HG03565 (cell line): ENCODE results near the gene MAPKAP1.

Experiments
- ATAC-seq: cut with Tn5 transposase; IDR thresholded peaks from one replicate; pipeline ENCODE4 v1.9.1; 2021; ENCODE audit warnings: mild to moderate bottlenecking, moderate library complexity; ENCODE audit not compliant: unreplicated experiment

MAPKAP1 gene

DNA sequence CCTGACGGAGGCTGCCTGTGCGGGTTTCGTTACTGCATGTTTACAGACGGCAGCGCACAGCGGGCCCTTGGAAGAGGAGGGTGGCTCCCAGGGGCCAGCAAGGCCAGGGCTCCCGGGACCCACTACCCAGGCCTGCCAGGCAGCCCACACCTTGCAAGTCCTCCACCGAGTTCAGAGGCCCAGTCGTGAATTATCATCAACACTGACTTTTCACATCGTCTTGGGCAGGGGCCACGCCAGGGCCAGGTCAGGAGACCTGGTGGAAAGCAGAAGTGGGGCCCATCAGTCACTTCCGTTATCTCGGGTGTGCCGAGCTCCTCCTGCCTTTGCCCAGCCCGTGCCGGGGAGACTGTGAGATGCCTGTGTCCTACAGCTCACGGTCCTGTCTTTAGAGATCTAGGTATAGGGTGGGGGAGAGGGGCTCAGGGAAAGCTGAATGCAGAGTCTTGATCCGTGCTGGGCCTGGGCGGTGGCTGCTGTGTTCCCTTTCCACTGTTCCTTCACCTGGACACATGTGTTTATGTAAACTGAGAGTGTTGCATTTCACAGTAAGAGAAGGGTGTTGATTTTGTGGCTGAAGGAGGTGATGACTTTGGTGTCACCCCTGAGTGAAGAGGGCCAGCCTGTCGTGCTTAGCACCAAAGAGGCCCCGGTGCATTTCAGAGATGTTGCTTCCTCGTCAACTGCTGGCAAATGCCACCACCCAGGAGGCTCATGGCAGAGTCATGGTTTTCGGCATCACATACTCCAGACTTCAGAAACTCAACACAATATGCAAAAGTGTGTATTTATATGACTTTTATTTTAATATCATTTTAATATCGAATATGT, 270.2 kb downstream of the MAPKAP1 start:
- ATAC-seq: no peak

DNA sequence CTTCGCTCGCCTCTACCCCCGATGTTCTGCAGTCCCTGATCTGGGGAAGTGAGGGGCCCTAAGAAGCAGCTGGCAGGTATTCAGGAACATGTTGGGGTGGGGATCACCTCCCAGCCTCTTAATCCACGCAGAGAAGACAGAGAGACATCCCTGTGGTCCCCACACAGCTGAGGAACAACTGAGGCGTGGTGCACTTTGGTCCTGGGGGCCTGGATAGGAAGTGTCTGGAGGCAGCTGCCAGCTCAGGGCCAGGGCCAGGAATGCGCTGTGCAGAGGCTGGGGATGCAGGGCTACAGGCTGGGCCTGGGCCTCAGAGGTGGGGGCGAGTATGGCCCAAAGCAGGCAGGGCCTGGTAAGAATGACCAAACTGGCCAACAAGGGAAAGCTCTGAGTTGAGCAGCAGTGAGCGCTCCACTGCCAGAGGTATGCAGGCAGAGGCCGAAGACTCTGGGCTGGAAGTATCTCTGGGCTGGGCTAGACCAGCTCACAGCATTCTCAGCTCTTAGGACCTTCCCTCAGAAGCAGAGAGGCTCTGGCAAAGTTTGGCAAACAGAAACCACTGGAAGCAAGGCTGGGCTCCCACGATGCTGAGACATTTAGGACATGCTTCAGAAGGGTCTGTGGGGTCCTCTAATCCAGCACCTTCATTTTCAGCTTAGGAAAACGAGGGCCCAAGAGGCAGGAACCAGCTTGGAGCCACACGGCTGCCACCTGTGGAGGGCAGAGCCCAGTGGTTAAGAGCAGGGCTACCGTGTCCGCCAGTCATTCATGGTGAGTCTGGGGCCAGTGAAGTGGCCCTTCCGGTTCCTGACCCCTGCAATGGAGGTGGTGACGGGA, 271.0 kb downstream of the MAPKAP1 start:
- ATAC-seq: no peak

DNA sequence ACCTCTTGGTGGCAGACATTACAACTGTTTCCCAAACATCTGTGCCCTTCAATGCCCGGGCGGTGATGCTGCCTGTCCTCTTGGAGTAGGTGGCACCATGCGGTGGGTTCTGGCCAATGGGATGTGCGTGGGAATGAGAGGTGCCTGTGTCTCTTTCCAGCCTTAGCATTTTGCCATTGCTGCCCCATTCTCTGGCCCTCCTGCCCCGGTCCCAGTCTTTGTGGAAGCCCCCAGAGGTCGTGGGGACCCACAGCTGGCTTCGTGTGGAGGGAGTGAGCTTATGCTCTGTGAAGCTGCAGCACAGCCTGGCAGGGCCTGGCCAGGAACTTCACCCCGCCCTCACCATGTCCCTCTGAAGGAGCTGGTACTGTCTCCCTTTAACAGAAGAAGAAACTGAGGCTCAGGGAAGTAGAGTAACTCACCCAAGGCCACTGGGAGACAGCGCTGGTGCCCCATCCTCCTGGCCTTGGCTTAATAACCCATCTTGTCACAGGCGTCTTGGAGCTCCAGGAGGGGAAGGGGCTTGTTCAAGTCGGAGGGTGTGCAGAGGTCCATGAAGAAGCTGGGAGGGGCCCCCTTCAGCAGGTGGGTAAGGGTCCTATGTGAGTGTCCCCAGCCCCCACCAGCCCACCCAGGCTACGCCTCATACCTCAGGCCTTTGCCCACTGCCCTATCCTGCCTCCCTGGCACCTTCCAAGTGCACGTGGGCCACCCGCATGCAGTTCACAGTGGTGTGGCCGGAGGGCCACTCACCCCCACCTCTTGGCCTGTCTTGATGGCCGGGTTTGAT, 271.8 kb downstream of the MAPKAP1 start:
- no peak for ATAC-seq

DNA sequence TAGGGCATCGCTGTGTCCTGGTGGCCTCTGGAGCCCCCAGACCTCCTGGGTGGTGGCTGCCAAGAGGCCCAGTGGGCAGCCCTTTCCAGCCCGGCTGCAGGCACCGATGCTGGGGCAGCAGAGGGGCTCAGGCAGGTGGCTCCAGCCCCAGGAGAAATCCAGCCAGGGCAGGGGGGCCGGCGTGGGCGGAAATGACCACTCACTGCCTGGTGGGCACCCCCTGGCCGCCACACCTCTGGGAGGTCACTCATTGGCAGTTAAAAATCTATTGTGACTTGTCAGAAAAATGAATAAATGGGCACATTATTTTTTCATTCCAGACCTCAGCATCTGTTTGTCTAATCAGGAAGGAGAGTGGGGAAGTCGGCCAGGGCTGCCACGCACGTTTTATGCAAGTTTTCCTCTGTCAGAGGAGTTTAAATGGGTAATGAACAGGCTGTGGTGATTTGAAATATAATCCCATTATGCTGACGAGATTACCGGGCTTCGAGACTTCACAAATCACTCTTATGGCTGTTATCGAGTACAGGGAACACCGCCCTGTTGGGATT, 273.5 kb downstream of the MAPKAP1 start:
- no peak for ATAC-seq

DNA sequence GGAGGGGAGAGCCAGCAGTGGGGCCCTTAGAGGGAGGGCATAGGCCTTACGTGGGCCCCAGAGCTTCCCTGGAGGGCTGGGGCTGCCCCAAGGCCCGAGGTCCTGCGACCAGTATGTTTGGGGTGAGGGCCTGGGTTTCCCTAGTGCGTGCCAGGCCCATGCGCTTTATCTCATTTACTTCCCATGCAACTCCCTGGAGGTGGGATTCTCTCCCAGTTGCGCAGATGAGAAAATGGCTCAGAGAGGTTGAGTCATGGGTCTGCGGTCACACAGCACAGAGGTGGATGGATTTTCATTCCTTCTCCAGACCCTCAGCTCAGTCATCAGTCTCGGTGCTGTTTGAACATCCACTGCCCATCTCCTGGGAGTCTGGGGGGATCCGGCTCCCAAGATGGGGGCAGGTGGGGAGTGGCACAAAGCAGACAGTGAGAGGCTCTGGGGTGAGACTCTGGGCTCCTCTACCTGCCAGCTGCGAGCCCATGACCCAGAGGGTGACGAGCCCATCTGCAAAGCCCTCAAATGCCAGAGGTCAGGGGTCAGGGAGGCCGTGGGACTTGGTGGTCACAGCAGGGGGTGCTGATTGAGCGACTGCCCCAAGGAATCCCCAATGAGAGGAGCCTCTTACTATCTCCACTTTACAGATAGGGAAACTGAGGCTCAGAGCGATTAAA, 274.2 kb downstream of the MAPKAP1 start:
- ATAC-seq: no peak

DNA sequence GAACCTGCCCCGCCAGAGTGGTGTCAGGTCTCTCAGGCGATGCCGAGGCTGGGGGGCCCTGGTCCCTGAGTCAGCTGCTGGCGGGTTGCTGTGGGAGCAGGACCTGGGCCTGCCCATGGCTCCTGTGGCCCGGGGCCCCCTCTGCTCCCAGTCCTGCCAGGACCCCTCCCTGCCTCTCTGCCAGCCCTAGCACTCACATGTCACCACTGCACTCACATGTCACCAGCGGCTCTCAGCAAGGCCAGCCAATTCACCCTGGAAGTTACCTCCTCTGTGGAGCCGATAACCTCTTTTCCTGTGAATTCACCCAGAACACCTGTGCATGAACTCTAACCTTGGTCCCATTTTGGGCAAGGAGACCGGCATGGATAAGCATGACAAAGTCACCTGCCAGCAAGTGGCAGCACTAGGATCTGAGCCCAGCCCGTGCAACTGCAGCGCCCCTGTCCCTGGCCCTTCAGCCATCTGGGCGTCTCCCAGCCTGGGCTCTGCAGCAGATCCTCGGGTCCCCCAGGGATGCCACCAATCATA, 275.2 kb downstream of the MAPKAP1 start:
- ATAC-seq: no peak

DNA sequence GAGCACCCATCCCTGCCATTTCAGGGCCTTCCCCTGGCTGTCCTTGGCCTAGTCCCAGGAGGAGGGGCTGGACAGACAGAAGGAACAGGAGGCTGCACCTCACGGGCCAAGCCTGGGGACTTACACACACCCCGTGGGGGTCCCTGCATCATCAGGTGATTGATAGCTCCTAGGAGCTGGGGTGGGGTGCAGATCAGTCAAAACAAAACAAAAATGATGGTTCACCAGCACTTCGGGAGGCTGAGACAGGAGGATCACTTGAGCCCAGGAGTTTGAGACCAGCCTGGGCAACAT, 276.0 kb downstream of the MAPKAP1 start:
- no peak for ATAC-seq

DNA sequence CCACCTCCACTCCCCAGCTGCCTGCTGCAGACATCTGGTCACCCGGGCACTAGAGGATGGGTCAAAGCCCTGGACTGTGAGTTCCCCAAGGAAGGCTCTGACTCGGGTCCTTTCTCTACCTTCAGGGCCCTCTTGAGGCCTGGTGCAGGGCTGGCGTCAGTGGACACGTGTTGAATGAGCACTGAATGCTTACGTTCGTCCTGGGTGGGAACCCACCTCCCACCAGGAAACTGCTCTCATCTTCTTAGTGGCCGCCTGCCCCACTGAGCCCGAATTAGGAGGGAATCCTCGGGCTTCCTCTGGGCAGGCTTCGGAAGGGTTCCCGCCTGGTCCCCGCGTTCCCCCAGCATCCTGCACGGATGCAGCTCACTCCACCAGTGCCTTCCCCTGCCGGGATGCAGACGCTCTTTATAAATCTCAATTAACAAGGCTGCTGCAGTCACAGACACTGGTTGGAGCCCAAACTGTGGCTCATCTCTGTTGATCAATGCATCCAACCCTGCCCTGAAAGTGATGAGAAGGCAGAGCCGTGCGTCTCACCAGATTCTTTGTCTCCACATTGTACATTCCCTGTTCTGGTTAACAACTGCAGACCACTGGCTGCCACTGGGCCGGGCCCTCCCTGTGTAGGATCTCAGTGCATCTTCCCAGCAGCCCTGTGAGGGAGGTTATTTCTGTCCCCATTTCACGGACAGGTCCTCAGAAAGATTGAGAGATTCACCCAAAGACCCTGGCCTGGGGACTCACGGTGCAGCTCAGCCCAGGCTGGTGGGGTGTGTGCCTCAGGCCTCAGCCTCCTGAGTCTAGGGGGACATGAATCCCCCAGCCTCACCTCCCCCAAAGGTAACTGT, 276.6 kb downstream of the MAPKAP1 start:
- no peak for ATAC-seq

DNA sequence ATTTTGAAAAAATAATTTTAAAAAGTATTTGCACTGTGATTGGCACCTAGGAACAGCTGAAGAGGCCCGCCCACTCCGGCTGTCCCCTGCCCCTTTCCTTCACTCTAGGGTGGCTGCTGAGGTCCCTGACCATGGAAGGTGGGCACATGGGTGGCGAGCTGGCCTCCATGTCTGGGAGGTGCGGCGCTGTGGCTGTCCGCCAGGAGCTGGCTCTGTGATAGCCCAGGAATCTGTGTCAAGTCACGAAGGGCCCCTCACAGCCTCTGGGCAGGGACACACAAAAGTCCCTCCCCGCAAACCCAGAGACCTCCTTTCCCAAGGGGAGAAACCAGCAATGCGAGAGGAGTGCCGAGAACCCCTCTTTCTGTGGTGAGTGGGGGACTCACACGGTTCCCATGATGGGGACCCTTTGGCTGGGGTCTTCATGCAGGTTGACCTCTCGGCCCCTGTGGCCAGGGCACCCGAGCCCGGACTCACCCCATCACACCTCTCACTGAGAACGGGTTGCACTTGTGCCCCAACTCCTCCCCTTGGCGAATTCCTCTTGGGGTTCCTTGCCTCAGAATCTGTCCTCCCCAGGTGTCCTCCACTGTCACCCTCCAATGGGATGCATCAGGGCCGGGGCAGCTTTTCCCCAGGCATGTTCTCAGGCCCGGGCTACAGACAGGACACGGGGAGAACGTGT, 277.4 kb downstream of the MAPKAP1 start:
- ATAC-seq: no peak

DNA sequence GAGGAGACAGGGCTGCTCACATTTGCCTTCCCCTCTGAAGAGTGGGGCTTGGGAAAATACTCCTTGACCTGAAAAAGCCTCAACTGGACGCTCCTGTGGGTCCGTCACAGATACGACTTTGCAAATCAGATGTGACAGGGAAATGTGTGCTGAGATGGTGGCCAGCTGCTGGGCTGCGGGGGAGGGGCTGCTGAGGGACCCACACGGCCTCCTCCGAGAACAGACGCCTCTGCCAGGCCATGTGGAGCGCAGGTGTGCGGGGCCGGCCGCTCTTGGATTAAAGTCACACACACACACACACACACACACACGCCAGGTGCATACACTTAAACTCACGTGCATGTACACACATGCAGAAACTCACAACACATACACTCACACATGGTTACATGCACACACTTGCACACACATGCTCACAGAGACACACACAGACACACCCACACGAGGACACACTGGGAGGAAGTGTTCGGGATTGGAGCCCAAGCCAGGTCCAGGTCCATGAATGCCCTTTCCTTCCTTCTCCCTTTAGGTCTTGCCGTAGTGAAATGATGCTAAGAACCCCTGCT, 278.0 kb downstream of the MAPKAP1 start:
- no peak for ATAC-seq

DNA sequence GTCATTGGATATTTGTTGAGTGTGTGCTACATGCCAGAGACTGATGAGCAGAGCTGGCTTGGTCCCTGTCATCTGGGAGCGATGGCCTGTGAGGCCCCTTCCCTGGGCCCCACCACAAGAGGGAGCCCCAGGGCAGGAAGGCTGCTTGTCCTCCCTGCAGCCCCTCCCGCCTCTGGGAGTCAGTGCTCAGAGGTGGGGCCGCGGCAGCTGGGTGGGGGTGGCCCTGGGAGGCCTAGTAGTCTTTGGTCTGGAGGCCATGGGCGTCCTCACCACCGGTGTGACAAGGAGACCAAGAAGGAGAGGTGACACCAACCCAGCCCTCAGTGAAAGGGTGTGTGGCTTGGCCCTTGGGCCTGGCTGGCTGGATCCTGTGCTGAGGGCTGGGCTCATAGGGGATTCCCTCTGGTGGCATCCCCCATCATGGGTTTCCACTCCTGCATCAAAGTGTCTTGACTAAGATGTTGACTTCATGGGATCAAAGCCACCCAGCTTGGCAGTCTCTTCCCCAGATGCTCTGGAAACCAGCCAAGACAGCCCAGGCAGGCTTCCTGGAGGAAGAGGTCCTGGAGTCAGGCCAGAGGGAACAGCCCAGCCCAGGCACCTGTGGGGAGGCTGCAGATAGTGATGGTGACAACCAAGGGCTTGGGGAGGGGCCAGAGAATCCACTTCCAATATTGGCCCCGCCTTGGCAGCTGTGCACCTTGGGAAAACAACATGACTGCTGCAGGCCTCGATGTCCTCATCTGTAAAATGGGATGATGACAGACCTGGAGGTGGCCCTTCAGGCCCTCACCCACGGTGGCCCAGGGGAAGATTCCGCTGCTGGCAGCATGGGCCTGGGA, 278.7 kb downstream of the MAPKAP1 start:
- ATAC-seq: no peak

DNA sequence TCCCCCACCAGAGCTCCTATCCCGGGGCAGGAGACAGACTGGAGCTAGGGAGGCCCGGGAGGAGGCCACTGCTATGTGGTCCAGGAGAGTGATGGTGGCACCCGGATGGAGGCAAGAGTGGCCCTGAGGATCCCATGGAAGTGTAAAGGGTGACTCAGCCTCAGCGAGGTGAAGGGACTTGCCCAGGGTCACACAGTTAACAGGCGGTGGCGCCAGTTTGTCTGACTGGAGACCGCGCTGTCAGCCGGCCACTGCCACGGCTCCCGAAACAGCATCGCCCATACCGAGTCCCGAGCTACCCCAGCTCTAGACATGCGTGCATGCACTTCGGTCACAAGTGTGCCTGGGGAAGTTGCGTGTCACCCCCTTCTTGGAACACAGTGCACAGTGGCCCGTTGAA, 279.5 kb downstream of the MAPKAP1 start:
- ATAC-seq: no peak

DNA sequence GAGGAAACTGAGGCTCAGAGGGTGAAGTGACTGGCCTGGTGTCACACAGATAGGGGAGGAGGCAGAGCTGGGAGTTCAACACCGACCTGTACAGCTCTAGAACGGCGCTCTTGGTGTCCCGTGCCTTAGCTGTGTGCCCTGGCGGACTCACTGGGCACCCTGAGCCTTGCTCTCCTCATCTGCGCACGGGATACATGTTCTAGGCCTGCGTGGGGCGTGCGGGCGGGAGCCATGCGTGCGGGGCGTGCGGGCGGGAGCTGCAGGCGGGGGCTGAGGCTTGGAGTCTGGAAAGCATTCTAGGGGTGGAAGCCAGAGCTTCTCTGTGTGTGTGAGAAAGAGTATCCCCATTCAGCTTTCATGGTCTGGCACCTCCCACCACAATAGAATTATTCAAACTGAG, 280.1 kb downstream of the MAPKAP1 start:
- no peak for ATAC-seq

DNA sequence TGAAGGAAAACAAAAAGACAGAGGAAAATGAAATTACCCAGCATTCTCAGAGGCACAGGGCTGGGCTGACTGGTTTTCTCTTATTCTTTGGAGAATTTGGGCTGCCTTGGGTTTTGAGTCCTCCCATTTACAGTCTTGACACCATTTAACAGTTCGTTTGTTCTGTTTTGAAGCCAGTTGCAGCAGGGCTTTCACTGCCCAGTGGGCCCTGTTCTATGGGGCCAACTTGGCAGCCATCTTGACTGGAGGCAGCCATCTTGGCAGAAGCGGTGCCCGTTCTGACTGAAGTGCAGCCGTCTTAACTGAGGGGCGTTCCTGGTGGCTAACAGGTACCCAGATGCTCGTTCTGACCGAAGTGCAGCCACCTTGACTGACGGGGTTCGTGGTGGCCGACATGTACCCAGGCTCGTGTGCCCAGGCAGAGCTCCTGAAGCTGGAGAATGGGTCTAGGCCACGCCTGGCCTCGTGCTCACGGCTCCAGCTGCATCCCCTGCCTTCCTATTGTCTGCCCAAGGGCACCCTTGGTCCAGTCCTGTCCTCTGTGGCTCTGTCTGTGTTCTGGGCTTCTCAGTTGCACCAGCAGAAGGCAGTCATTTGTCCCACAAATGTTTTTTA, 281.0 kb downstream of the MAPKAP1 start:
- ATAC-seq: no peak

DNA sequence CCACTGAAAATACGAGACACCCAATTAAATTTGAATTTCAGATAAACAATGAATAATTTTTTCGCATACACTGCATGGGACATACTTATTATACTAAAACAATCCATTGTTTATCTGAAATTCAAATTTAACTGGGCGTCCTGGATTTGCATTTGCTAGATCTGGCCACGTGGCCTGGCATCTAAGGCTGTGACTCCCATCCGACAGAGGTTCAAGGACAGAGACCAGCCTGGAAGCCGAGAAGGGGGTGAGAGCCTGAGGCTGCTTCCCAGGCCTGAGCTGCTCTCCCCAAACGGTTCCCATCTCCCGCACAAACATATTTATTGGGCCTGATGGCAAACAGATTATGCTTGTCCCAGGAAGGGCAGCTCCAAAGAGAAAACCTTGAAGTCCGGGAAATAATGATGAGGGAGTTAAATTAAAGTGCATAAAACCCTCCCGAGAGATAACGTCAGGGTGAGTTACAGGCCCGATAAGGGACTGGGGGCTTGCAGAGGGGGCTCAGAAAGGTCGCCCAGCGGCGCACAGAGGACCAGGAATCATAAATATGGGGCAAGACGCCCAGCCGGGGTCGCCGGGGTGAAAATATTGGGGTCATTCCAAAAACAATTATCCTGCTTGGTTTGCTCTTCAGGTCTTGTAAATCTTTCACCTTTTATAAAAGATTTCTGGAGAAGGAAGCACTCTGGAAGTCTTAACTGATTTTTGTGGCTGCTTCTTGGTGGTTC, 281.7 kb downstream of the MAPKAP1 start:
- ATAC-seq: no peak

DNA sequence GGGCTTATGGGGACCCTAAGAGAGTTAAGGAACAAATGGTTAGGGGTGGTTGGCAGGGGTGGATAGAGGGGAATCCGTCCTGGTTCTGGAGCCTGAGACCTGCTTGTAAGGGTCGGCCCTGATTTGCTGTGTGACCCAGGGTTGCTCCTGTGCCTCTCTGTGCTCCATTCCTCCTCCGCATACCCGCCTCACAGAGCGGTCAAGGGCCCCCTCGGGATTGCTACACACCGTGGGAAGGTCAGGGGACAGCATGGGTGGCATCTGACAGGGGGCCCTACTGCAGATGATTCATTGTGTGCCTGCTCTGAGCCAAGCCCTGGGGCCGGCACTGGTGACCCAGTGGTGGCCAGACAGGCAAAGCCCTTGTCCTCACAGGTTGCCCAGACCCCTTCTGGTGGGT, 283.0 kb downstream of the MAPKAP1 start:
- no peak for ATAC-seq

DNA sequence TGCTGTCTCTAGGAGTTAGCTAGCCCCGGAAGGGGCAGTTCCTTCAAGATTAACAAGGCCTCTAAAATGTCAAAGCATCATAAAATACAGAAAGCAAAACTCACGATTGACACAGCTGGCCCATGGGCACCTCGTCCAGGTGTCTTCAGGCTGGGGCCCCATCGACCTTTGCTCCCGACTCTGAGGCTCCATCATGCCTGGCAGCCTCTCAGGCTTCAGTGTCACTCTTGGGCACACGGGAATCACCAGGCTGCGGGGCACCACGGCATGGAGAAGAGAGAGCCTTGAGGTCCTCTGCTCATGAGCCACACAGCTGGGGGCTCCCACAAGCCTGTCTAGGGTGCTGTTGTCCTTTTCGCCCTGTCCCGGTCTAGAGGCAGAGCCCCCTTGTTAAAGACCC, 284.2 kb downstream of the MAPKAP1 start:
- no peak for ATAC-seq
